Liver (tissue), 9 donors: Measurements from ENCODE around the gene GAMT. TPM values are rescaled to one million over a fixed set of nuclear protein-coding genes. Genes with fewer than 3 reads are reported as not detected.

ENCODE experiments used
- DNase-seq: peaks from one replicate; pipeline ENCODE4 v3.0.0-alpha.2; 2017; ENCODE audit warnings: low spot score
- H3K27ac ChIP-seq, 2 donors: one replicate each; pipeline ENCODE4 v1.7.0; 2013; ENCODE audit warnings: inconsistent platforms in 2 of 2, low read length in 2 of 2, control low read depth in 1 of 2, low read depth in 1 of 2, mild to moderate bottlenecking in 1 of 2
- H3K27me3 ChIP-seq, 4 donors: one replicate each; pipeline versions ENCODE4 v1.6.1 to v1.7.0; 2013; ENCODE audit warnings: low read length in 3 of 4, inconsistent platforms in 1 of 4, mild to moderate bottlenecking in 1 of 4, moderate library complexity in 1 of 4; ENCODE audit not compliant: control insufficient read depth in 4 of 4, insufficient read depth in 4 of 4
- H3K36me3 ChIP-seq, 4 donors: one replicate each; pipeline versions ENCODE4 v1.6.1 to v1.7.0; 2013; ENCODE audit warnings: low read length in 3 of 4, mild to moderate bottlenecking in 3 of 4, low read depth in 1 of 4, moderate library complexity in 1 of 4; ENCODE audit not compliant: control insufficient read depth in 4 of 4, insufficient read depth in 3 of 4
- H3K4me1 ChIP-seq, 4 donors: one replicate each; pipeline versions ENCODE4 v1.6.1 to v1.7.0; 2013; ENCODE audit warnings: low read length in 3 of 4, mild to moderate bottlenecking in 3 of 4, moderate library complexity in 1 of 4; ENCODE audit not compliant: control insufficient read depth in 4 of 4, insufficient read depth in 4 of 4
- H3K4me3 ChIP-seq, 3 donors: one replicate each; pipeline versions ENCODE4 v1.6.1 to v1.7.0; 2013; ENCODE audit warnings: low read length in 3 of 3, control low read depth in 1 of 3, low read depth in 1 of 3, mild to moderate bottlenecking in 1 of 3
- H3K9ac ChIP-seq, 2 donors: one replicate each; pipeline ENCODE4 v1.7.0; 2013; ENCODE audit warnings: low read length in 2 of 2, mild to moderate bottlenecking in 2 of 2, moderate library complexity in 2 of 2, control low read depth in 1 of 2, low read depth in 1 of 2
- H3K9me3 ChIP-seq, 4 donors: one replicate each; pipeline versions ENCODE4 v1.6.1 to v1.7.0; 2013; ENCODE audit warnings: low read length in 3 of 4; ENCODE audit not compliant: control insufficient read depth in 4 of 4
- ATF3 ChIP-seq: IDR thresholded peaks from 2 replicates; pipeline ENCODE4 v1.6.1; 2016; ENCODE audit warnings: antibody characterized with exemption
- CTCF ChIP-seq: fragments of 150-350 bp; IDR thresholded peaks from 2 replicates; pipeline ENCODE4 v1.5.1; 2017; ENCODE audit warnings: improper control_type of control experiment, low read depth, low read length; ENCODE audit not compliant: missing input control
- EGR1 ChIP-seq, 2 donors: IDR thresholded peaks; 2 replicates each; pipeline ENCODE4 v1.6.1; 2016 to 2018; ENCODE audit warnings: antibody characterized with exemption in 2 of 2, low read depth in 2 of 2
- FOXA1 ChIP-seq: IDR thresholded peaks from 2 replicates; pipeline ENCODE4 v1.6.1; 2016; ENCODE audit warnings: antibody characterized with exemption
- FOXA2 ChIP-seq: IDR thresholded peaks from 2 replicates; pipeline ENCODE4 v1.6.1; 2016; ENCODE audit warnings: antibody characterized with exemption
- GABPA ChIP-seq, 2 donors: IDR thresholded peaks in 1 of 2; conservative IDR thresholded peaks in 1 of 2; 2 replicates each; pipeline ENCODE4 v1.6.1; 2016; ENCODE audit warnings: antibody characterized with exemption in 2 of 2, mild to moderate bottlenecking in 1 of 2, moderate library complexity in 1 of 2
- HNF4A ChIP-seq, 2 donors: conservative IDR thresholded peaks; 2 replicates each; pipeline ENCODE4 v1.6.1; 2016; ENCODE audit warnings: antibody characterized with exemption in 2 of 2, mild to moderate bottlenecking in 2 of 2
- HNF4G ChIP-seq: IDR thresholded peaks from 2 replicates; pipeline ENCODE4 v1.6.1; 2016; ENCODE audit warnings: antibody characterized with exemption
- JUND ChIP-seq, 2 donors: IDR thresholded peaks; 2 replicates each; pipeline ENCODE4 v1.6.1; 2016; ENCODE audit warnings: antibody characterized with exemption in 2 of 2
- NR2F2 ChIP-seq: IDR thresholded peaks from 2 replicates; pipeline ENCODE4 v1.6.1; 2016; ENCODE audit warnings: antibody characterized with exemption
- RAD21 ChIP-seq, 2 donors: IDR thresholded peaks; 2 replicates each; pipeline ENCODE4 v1.6.1; 2016; ENCODE audit warnings: antibody characterized with exemption in 2 of 2, mild to moderate bottlenecking in 2 of 2
- RXRA ChIP-seq, 2 donors: IDR thresholded peaks; 2 replicates each; pipeline ENCODE4 v1.6.1; 2017 to 2018; ENCODE audit warnings: antibody characterized with exemption in 2 of 2, mild to moderate bottlenecking in 1 of 2
- SP1 ChIP-seq: IDR thresholded peaks from 2 replicates; pipeline ENCODE4 v1.6.1; 2018; ENCODE audit warnings: antibody characterized with exemption, mild to moderate bottlenecking
- TAF1 ChIP-seq: conservative IDR thresholded peaks from 2 replicates; pipeline ENCODE4 v1.6.1; 2016; ENCODE audit warnings: antibody characterized with exemption, mild to moderate bottlenecking
- YY1 ChIP-seq: IDR thresholded peaks from 2 replicates; pipeline ENCODE4 v1.6.1; 2016; ENCODE audit warnings: antibody characterized with exemption, mild to moderate bottlenecking
- WGBS: extraction: QIAGEN DNeasy Blood & Tissue Kit; methylation state at CpG from one replicate; pipeline ENCODE4 v1.1.7; 2013; 5-methylcytosine and 5-hydroxymethylcytosine counted together
- polyA plus RNA-seq, 2 donors: library from polyadenylated mRNA; stranded (reverse) in 1 of 2; unstranded in 1 of 2; fragments of 200-250 nt in 1 of 2; fragments of >200 nt in 1 of 2; fragmentation: Nextera tagmentation in 1 of 2; extraction: Ambion mirVana in 1 of 2; gene quantifications; one replicate each; pipeline versions ENCODE4 v1.2.1 to v1.2.3, GENCODE V29; 2013 to 2015
- total RNA-seq, 2 donors: library from RNA; depleted of rRNA; stranded (reverse); fragments of >200 nt; gene quantifications; one replicate each; pipeline ENCODE4 v1.2.3, GENCODE V29; 2014
- TF ChIP-seq, protein P1 (sequence below): IDR thresholded peaks from 2 replicates; pipeline ENCODE4 v1.6.1; 2016; ENCODE audit warnings: antibody characterized with exemption, mild to moderate bottlenecking
- TF ChIP-seq, protein P2 (sequence below): IDR thresholded peaks from 2 replicates; pipeline ENCODE4 v1.6.1; 2016; ENCODE audit warnings: antibody characterized with exemption
- donor health status: healthy.
- donor health status: healthy.
- donor health status: healthy.
- donor health status: healthy.
- donor health status: healthy.

The GAMT gene
- total and polyA plus RNA-seq, 4 donors: 76.2 to 394 (median 274) TPM

DNA sequence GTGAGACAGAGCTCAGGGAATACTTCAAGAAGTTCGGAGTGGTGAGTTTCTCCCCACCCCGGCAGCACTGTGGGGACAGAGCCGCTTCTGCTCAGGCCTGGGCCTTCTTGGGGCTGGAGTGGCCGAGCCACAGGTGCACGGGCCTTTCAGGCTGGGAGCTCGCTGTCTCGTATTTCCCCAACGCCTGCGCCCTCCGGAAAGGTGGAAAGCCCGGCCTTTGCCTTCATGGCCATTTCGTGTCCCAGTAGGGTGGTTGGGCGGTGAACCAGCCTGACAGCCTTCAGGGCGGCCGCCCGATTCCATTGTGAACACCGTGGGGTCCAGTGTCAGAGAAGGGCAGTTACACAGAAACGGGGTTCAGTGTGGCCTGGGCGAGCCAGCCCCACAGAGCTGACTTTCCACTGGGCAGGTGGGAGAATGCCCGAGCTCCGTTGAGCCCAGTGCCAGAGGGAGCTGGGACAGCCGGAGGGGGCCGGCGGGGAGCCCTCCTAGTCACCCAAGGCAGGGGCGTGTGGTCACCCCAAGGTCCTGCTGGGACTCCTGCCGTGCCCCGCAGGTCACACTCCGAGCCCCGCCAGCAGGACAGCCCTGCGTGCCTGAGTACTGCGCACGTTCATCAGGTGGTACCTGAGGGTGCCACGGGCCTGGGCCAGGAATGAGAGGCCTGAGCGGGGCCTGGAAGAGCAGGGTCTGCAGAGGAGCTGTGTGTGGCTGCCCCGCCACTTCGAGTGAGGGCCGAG, 20.0 kb upstream of the GAMT start:
- H3K36me3 ChIP-seq: peaks cover 19 to 34% (median 29%) of the 10 kb centered on the region in 4 donors

GRCh38 chr19:1420590-1420989, 19.2 kb upstream of the GAMT start:
- no peaks in the 10 kb centered on the region for H3K27me3 ChIP-seq
- WGBS: 96% methylated on average over 15 of the region's 15 CpGs
- no peaks in the 10 kb centered on the region for H3K9me3 ChIP-seq
- DNase-seq: no peak
- H3K27ac ChIP-seq: no peak overlapping the region
- H3K36me3 ChIP-seq: peaks cover 20 to 33% (median 27%) of the 10 kb centered on the region in 4 donors
- H3K4me3 ChIP-seq: no peak overlapping the region
- peaks cover 25 to 72% (median 51%) of the 10 kb centered on the region in 4 donors for H3K4me1 ChIP-seq
- H3K9ac ChIP-seq: no peak overlapping the region
- TF ChIP-seq GABPA (IDR thresholded peaks at IDR 0.05 in 1 of 2, conservative IDR thresholded peaks at IDR 0.05 in 1 of 2) (no peak), FOXA1 (no peak), EGR1 (IDR thresholded peaks at IDR 0.05; ENCODE audit: low read depth in 2 of 2) (no peak), CTCF (no peak), ATF3 (no peak), SP1 (no peak), FOXA2 (no peak), HNF4G (no peak), TAF1 (no peak), NR2F2 (no peak), YY1 (no peak), JUND (IDR thresholded peaks at IDR 0.05) (no peak), HNF4A (conservative IDR thresholded peaks at IDR 0.05) (no peak), RAD21 (IDR thresholded peaks at IDR 0.05) (no peak)
- TF ChIP-seq, protein P1, sequence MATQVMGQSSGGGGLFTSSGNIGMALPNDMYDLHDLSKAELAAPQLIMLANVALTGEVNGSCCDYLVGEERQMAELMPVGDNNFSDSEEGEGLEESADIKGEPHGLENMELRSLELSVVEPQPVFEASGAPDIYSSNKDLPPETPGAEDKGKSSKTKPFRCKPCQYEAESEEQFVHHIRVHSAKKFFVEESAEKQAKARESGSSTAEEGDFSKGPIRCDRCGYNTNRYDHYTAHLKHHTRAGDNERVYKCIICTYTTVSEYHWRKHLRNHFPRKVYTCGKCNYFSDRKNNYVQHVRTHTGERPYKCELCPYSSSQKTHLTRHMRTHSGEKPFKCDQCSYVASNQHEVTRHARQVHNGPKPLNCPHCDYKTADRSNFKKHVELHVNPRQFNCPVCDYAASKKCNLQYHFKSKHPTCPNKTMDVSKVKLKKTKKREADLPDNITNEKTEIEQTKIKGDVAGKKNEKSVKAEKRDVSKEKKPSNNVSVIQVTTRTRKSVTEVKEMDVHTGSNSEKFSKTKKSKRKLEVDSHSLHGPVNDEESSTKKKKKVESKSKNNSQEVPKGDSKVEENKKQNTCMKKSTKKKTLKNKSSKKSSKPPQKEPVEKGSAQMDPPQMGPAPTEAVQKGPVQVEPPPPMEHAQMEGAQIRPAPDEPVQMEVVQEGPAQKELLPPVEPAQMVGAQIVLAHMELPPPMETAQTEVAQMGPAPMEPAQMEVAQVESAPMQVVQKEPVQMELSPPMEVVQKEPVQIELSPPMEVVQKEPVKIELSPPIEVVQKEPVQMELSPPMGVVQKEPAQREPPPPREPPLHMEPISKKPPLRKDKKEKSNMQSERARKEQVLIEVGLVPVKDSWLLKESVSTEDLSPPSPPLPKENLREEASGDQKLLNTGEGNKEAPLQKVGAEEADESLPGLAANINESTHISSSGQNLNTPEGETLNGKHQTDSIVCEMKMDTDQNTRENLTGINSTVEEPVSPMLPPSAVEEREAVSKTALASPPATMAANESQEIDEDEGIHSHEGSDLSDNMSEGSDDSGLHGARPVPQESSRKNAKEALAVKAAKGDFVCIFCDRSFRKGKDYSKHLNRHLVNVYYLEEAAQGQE: no peak

More for the DNA sequence above, 20.0 kb upstream of the GAMT start:
- TF ChIP-seq JUND (IDR thresholded peaks at IDR 0.05): no peak
- no peak for TF ChIP-seq HNF4A (conservative IDR thresholded peaks at IDR 0.05)
- TF ChIP-seq HNF4G: no peak
- no peak for TF ChIP-seq SP1
- no peak for TF ChIP-seq FOXA1
- TF ChIP-seq TAF1: no peak
- no peak for TF ChIP-seq GABPA (IDR thresholded peaks at IDR 0.05 in 1 of 2, conservative IDR thresholded peaks at IDR 0.05 in 1 of 2)
- TF ChIP-seq RXRA (IDR thresholded peaks at IDR 0.05): no peak
- TF ChIP-seq NR2F2: no peak
- TF ChIP-seq, protein P2, sequence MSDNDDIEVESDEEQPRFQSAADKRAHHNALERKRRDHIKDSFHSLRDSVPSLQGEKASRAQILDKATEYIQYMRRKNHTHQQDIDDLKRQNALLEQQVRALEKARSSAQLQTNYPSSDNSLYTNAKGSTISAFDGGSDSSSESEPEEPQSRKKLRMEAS: no peak
- no peak for TF ChIP-seq YY1
- TF ChIP-seq, protein P1: no peak
- no peak for TF ChIP-seq FOXA2
- TF ChIP-seq EGR1 (IDR thresholded peaks at IDR 0.05; ENCODE audit: low read depth in 2 of 2): no peak
- Histone ChIP-seq H3K9me3 (no peaks in the 10 kb centered on the region), H3K27ac (no peak overlapping the region), H3K9ac (no peak overlapping the region), H3K27me3 (no peaks in the 10 kb centered on the region), H3K4me1 (peaks cover 18 to 67% (median 44%) of the 10 kb centered on the region in 4 donors), H3K4me3 (no peak overlapping the region)
- 98% methylated on average over 37 of the region's 37 CpGs for WGBS
- no peak for DNase-seq
